Activated CD8-positive, alpha-beta T cell treated with anti-CD3 and anti-CD28 coated beads for 36 hours (primary cell): Measurements from ENCODE around the gene FAM219A. TPM values are rescaled to one million over a fixed set of nuclear protein-coding genes. Genes with fewer than 3 reads are reported as not detected.

Experiments
- ATAC-seq: fragments of 200-7000 bp; cut with Tn5 transposase; one replicate; pipeline ENCODE4 v1.10.0; 2021; ENCODE audit warnings: mild to moderate bottlenecking, moderate library complexity
- CTCF ChIA-PET: fragments of 350-600 bp; sonication (Branson Sonifier 250); formaldehyde crosslinking; loops from one replicate; lab custom pipeline; 2021; ENCODE audit warnings: antibody characterized with exemption; lab: Charles Lee
- POLR2A ChIA-PET: fragments of 350-600 bp; sonication (Branson Sonifier 250); formaldehyde crosslinking; loops from one replicate; lab custom pipeline; 2021; ENCODE audit warnings: antibody characterized with exemption; lab: Charles Lee
- DNase-seq: peaks from one replicate; pipeline ENCODE4 v3.0.0-alpha.2; 2020
- H3K27ac Mint-ChIP-seq: one replicate; pipeline ENCODE4 v1.8.0; 2021; ENCODE audit warnings: mild to moderate bottlenecking, mixed read lengths
- H3K27me3 Mint-ChIP-seq: one replicate; pipeline ENCODE4 v1.8.0; 2021; ENCODE audit warnings: mixed read lengths
- H3K36me3 Mint-ChIP-seq: one replicate; pipeline ENCODE4 v1.8.0; 2021; ENCODE audit warnings: low read depth, mixed read lengths
- H3K4me1 Mint-ChIP-seq: one replicate; pipeline ENCODE4 v1.8.0; 2021; ENCODE audit warnings: low read depth, mixed read lengths
- H3K4me3 Mint-ChIP-seq: one replicate; pipeline ENCODE4 v1.8.0; 2021; ENCODE audit warnings: mild to moderate bottlenecking, moderate library complexity, mixed read lengths
- H3K9me3 Mint-ChIP-seq: one replicate; pipeline ENCODE4 v1.8.0; 2021; ENCODE audit warnings: mixed read lengths
- intact Hi-C: fragments of 100-400 bp; cut with micrococcal nuclease; formaldehyde crosslinking; loops from one replicate; pipeline ENCODE4 v1.10.0; 2022
- total RNA-seq, 2 experiments: library from RNA; stranded (reverse); gene quantifications; one replicate each; pipeline ENCODE4 v1.2.3, GENCODE V29; 2021
- TF ChIP-seq, protein P1 (sequence below): fragments of 200-600 bp; IDR thresholded peaks from one replicate; pipeline ENCODE4 v1.8.0; 2022; ENCODE audit warnings: antibody characterized with exemption, mild to moderate bottlenecking

FAM219A gene
- total RNA-seq, 2 experiments from 2014 or later = 8.2 to 9.2 TPM

DNA sequence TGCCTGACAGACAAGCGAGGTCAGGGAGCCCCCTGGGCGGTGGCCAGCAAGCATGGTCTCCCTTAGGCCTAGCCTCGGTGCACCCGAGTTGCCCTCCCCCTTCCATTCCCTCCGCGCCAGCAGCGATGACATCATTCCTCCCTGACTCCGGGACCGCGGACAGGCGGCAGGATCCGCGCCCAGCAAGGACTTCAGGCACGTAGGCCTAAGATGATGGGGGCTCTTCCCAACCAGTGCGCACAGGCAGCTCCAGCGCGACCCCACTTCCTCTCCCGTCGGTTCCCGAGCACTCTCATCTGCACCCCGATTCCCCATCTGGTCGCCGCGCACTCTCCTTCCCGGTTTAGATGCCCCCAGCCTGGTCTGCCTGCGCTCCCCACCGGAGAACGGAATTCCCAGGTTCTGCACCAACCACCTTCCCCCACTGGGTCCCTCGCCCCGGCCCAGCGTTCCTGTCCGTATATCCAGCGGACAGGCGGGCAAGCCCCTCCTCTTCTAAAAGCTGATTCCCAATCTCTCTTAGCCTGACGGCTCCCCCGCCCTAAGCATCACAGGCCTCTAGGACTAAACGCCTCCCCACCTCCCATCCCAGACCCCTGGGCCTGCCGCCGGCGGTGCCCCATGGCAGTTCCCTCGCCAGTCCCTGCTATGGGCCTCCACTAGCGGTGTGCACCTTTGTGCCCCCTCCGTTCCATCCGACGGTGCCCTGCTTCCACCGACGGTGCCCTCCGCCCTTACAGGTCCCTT is 931 bp downstream of the FAM219A start:
- no peak for ATAC-seq
- peaks cover 9% of the 10 kb centered on the region for H3K27me3 Mint-ChIP-seq
- peak overlapping the region; percentile 86 for H3K4me3 Mint-ChIP-seq
- POLR2A ChIA-PET = interaction anchor here (0.7 to 1.0 kb wide), 3 partner anchors 8 to 134 kb away, joined by 3 to 4 read pairs (median 3); no protein-coding TSS in a partner anchor
- TF ChIP-seq, protein P1, sequence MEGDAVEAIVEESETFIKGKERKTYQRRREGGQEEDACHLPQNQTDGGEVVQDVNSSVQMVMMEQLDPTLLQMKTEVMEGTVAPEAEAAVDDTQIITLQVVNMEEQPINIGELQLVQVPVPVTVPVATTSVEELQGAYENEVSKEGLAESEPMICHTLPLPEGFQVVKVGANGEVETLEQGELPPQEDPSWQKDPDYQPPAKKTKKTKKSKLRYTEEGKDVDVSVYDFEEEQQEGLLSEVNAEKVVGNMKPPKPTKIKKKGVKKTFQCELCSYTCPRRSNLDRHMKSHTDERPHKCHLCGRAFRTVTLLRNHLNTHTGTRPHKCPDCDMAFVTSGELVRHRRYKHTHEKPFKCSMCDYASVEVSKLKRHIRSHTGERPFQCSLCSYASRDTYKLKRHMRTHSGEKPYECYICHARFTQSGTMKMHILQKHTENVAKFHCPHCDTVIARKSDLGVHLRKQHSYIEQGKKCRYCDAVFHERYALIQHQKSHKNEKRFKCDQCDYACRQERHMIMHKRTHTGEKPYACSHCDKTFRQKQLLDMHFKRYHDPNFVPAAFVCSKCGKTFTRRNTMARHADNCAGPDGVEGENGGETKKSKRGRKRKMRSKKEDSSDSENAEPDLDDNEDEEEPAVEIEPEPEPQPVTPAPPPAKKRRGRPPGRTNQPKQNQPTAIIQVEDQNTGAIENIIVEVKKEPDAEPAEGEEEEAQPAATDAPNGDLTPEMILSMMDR = no peak
- DNase-seq = peak; percentile 33
- no peaks in the 10 kb centered on the region for H3K36me3 Mint-ChIP-seq
- peaks cover 42% of the 10 kb centered on the region for H3K4me1 Mint-ChIP-seq
- H3K9me3 Mint-ChIP-seq = no peaks in the 10 kb centered on the region
- intact Hi-C loops = no loop called here
- peak overlapping the region; percentile 78 for H3K27ac Mint-ChIP-seq
- CTCF ChIA-PET = interaction anchor here (1.0 to 1.9 kb wide), 4 partner anchors 26 to 134 kb away, joined by 3 to 7 read pairs (median 4); no protein-coding TSS in a partner anchor

DNA sequence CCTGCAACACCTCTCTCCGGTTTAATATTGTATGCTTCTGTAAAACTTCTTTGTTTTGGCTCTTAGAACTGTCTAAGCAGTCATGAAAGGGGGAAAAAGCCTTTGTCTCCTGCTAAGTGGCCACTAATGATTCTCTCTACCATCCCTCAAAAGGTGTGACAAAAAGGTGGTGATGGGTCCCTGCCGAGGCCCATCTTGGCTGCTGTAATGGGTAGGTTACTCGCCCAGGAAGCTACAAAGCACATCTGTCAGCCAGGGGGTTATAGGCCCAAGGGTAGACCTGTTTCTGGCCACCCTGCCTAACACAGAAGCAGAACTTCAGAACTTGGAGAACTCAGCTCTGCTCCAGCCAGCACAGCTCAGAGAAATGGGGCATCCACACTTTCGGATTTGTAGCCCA is 1.6 kb downstream of the FAM219A start:
- Mint-ChIP-seq H3K4me1 (peaks cover 44% of the 10 kb centered on the region), H3K36me3 (no peaks in the 10 kb centered on the region), H3K27me3 (peaks cover 9% of the 10 kb centered on the region), H3K27ac (no peak overlapping the region), H3K9me3 (no peaks in the 10 kb centered on the region), H3K4me3 (peak overlapping the region; percentile 86)
- TF ChIP-seq, protein P1 = no peak
- ATAC-seq (no peak), DNase-seq (no peak)
- intact Hi-C loops = no loop called here
- CTCF ChIA-PET = interaction anchor here (1.0 to 4.6 kb wide), 6 partner anchors 25 to 147 kb away, joined by 3 to 18 read pairs (median 4); no protein-coding TSS in a partner anchor
- POLR2A ChIA-PET = interaction anchor here (0.7 to 1.3 kb wide), 3 partner anchors 12 to 154 kb away, joined by 3 to 4 read pairs (median 4); no protein-coding TSS in a partner anchor

DNA sequence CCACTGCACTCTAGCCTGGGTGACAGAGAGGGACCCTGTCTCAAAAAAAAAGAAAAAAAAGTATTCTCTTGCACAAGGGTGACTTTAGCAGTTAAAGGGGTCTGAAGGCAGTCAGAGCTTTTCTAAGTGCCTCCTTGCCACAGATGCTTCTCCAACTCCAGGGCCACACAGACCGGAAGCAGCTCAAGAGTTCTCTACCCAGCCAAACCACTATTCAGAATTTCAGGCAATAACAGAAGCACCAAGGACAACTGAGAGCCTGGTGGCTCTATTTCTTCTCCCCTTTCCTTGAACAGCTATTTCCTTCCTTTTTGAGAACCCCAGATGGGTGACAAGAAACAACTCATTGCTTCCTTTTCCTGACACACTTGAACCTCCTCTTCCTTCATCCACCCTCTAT is 2.2 kb downstream of the FAM219A start:
- H3K4me1 Mint-ChIP-seq = peaks cover 50% of the 10 kb centered on the region
- ChIA-PET POLR2A (interaction anchor here (1.3 kb wide), 1 partner anchor 155 kb away, joined by 4 read pairs; no protein-coding TSS in a partner anchor), CTCF (interaction anchor here (0.7 to 4.6 kb wide), 7 partner anchors 24 to 148 kb away, joined by 3 to 18 read pairs (median 3); partner anchors contain the start of gene MYORG)
- no peak for DNase-seq
- TF ChIP-seq, protein P1 = no peak
- no peak for ATAC-seq
- peak overlapping the region; percentile 5 for H3K4me3 Mint-ChIP-seq
- peaks cover 5% of the 10 kb centered on the region for H3K27me3 Mint-ChIP-seq
- intact Hi-C loops = no loop called here
- H3K36me3 Mint-ChIP-seq = no peaks in the 10 kb centered on the region
- H3K9me3 Mint-ChIP-seq = no peaks in the 10 kb centered on the region
- H3K27ac Mint-ChIP-seq = no peak overlapping the region

DNA sequence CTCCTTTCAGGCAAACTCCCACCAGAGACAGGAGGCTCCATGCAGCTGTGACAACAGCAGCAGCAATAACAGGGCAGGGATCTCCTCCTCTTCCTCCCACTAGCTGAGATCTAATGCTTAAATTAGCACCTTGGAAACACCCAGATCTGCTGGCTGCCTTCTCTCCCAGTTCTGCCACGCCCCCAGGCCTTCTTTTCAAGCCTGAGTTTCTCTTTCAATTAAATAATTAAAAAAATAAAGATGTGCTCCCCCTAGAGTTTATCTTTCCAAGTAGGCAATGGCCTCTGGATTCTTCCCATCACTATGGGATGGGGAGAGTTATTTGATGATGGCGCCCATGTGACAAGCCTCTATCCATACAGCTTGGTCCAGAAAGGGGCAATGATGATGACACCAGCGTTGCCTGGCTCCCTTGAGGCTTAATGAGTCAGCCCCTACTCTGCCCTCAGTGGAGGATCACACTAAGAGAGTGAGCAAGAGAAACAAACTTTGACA is 3.8 kb downstream of the FAM219A start:
- intact Hi-C loops = no loop called here
- H3K4me3 Mint-ChIP-seq = no peak overlapping the region

More for the DNA sequence above, 3.8 kb downstream of the FAM219A start:
- POLR2A ChIA-PET = no interaction called here
- TF ChIP-seq, protein P1 = no peak
- CTCF ChIA-PET = interaction anchor here (0.8 to 4.6 kb wide), 9 partner anchors 8 to 117 kb away, joined by 3 to 18 read pairs (median 4); no protein-coding TSS in a partner anchor
- H3K27ac Mint-ChIP-seq = no peak overlapping the region
- H3K27me3 Mint-ChIP-seq = peaks cover 2% of the 10 kb centered on the region
- peaks cover 48% of the 10 kb centered on the region for H3K4me1 Mint-ChIP-seq
- no peaks in the 10 kb centered on the region for H3K36me3 Mint-ChIP-seq
- peak; percentile 38 for ATAC-seq
- peak; percentile 65 for DNase-seq
- no peaks in the 10 kb centered on the region for H3K9me3 Mint-ChIP-seq
